GM12891 (cell line): ENCODE data around the gene PTGR2.

Source experiments
- POLR2A ChIP-seq: IDR thresholded peaks from 2 replicates; pipeline ENCODE4 v1.6.1; 2011; ENCODE audit warnings: low read depth, low read length, control low read depth
- POLR2AphosphoS5 ChIP-seq: IDR thresholded peaks from 2 replicates; pipeline ENCODE4 v1.6.1; 2011; ENCODE audit warnings: low read depth, low read length, control low read depth
- TAF1 ChIP-seq: IDR thresholded peaks from 2 replicates; pipeline ENCODE4 v1.6.1; 2011; ENCODE audit warnings: low read depth, low read length, control low read depth

DNA sequence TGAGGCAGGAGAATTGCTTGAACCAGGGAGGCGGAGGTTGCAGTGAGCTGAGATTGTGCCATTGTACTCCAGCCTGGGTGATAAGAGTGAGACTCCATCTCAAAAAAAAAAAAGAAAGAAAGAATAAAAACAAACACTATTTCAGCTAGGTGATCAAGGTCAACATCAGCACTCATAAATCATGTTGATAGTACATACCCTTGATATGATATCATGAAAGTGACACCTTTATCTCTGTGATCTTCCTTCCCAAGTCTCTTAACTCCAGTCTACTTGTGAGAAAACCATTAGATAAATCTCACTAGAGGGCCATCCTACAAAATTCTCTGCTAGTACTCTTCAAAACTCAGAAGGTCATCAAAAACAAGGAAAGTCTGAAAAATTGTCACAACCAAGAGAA lies 44.2 kb upstream of the PTGR2 start:
- TF ChIP-seq POLR2A (no peak), TAF1 (no peak), POLR2AphosphoS5 (no peak)
